ENCODE data around the gene UMAD1. TPM values are rescaled to one million over a fixed set of nuclear protein-coding genes. Genes with fewer than 3 reads are reported as not detected.
"Not testable (repeated sequence)": the region's sequence is repeated elsewhere in the genome, so short reads cannot be mapped to it uniquely, and the experiment has no call there.

The UMAD1 gene
- total RNA-seq, 1 donor from 2014 or later = 5.3 TPM

DNA sequence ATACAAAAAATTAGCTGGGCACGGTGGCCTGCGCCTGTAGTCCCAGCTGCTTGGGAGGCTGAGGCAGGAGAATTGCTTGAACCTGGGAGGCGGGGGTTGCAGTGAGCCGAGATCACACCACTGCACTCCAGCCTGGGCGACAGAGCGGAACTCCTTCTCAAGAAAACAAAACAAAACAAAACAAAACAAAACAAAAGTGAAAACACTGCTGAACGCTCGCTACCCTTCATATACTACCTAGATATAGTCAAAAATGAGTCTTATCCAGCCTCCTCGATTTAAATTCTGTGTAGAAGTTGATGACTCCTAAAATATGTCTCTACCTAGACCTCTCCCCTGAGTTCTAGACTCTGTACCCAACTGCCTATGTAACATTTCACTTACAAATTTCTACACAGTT, 164.3 kb downstream of the UMAD1 start:
- not testable (repeated sequence) for ATAC-seq

- no peak for ATAC-seq
Observed at GRCh38 chr7:7805511-7806153, 165.1 kb downstream of the UMAD1 start.

GRCh38 chr7:7808156-7808555, 167.6 kb downstream of the UMAD1 start:
- no peak for ATAC-seq

DNA sequence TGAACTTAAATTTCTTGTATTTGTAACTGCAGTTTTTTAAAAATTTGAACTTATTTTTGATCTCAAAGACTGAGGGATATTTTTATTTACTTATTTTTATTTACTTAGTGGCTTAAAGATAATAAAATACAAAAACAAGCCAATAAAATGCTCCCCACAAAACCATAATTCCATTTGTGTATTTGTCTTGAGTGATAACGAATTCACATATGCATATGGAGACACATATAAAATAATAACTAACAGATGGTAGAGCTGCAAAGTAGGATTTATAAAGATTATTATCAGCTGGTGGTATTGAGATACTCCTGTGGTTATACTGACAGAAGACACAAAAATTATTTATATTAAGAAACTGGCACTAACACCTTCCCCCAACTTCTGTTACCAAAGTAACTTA, 168.1 kb downstream of the UMAD1 start:
- no peak for ATAC-seq

DNA sequence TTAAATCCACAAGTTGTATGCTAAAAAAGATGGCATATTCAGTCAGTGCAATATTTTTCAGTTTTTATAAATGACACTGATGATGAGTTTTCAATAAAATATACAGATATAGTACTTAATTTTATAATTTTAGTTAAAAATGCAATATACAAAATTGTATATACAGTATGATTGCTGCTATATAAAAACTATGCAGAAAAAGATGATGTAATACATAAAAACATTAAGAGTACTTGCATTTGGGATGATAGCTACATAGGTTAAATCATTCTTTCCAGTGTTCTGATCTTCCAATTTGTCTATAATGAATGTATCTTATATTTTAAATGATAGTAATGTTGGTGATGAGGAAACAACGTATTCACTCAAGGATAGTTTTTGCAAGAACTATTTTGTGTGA, 169.8 kb downstream of the UMAD1 start:
- no peak for ATAC-seq

- ATAC-seq = no peak
Observed at GRCh38 chr7:7810826-7811225, 170.3 kb downstream of the UMAD1 start.

DNA sequence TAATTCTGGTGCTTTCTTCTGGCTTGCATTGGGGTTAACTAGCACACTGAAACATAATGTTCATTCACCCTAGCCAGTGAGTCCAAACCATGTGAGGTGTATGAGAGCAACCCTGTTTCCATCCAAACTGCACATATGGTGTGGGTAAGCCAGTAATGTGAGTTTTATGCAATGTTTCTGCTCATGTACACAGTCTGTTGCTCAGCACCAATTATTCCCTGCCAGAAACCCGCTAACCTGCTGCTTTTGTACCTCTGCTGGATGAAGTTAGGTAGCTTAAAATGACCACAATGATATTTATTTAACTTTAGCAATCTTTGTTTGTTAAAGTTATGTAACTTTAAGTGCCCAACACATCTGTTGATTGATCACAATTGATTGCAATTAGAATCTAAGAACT, 171.6 kb downstream of the UMAD1 start:
- no peak for ATAC-seq

- no peak for ATAC-seq
Observed at GRCh38 chr7:7815395-7815794, 174.8 kb downstream of the UMAD1 start.

- peak; percentile 23 for ATAC-seq
Observed at GRCh38 chr7:7816084-7816483, 175.5 kb downstream of the UMAD1 start.

DNA sequence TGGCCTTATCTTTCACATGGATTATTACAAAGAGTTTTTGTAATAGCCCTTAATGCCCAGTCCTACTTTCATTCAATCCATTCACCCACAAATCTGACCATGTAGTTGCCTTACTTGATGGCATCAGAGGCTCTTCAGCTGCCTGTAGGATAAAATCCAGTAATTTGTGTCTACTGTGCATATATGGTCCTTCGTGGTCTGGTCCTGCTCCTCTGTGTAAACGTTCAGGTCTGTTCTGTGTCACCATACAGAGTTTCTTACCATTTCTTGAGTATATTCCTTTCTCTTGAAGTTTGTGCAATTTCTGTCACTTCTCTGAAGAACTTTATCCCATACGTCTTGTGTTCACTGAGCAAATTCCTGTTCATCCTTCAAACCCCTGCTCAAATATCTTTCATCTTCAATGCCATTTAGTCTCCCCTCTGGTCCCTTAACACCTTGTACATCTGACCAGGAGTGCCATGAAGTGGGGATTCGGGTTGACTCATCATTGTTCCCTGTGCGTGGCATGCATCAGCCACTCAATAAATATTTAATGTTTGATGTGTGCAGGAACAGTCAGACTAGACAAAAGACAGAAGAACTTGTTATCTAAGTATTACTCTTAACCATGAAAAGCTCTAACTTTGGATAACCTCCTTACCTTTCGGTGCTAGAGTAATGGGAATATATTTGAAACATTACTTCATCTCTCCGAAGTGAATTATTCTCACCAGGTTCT, 176.4 kb downstream of the UMAD1 start:
- no peak for ATAC-seq

DNA sequence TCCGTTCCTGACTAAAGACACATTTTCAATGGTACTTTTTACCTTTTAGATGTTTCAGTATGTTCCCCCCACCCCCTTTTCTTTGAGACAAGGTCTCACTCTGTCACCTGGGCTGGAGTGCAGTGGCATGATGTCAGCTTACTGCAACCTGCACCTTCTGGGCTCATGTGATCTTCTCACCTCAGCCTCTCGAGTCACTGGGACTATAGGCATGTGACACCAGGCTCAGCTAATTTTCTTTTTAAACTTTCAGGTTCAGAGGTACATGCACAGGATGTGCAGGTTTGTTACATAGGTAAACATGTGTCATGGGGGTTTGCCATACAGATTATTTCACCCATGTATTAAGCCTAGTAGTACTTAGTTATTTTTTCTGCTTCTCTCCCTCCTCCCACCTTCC, 177.2 kb downstream of the UMAD1 start:
- ATAC-seq = no peak

GRCh38 chr7:7818179-7818578, 177.6 kb downstream of the UMAD1 start:
- not testable (repeated sequence) for ATAC-seq

DNA sequence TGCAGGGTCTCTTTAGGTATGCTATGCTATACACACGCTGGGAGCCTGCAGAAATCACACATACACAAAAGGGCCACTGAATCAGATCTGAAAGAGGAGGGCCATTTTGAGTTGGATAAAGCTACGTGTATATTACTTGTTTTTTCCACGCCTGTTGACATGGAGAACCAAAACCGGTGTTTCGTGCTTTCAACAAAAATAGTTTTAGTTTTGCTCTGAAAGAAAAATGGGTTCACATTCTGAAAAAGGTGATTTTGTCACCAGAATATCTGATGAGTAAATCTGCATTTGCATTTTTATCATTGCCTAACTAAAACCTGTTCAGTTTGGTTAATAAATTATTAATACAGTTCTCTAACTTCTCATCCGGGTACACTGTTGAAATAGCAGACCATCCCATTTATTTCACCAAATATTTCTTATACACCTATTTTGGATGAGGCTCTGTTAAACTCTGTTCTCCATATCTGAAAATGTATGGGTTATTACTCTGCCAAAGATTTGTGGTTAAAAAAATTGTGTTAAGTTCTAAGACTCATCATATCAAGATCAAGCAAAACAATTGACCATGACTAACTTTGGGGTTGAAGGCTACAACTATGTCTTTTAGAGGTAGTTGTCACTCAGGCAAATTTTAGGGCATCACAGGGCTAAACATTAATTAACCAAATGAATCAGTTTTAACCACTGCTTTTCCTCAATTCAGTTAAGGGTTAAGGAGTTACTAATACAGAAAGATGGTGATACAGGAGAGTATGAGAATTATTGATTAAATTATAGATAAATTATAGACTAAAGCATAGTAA, 179.1 kb downstream of the UMAD1 start:
- no peak for ATAC-seq

DNA sequence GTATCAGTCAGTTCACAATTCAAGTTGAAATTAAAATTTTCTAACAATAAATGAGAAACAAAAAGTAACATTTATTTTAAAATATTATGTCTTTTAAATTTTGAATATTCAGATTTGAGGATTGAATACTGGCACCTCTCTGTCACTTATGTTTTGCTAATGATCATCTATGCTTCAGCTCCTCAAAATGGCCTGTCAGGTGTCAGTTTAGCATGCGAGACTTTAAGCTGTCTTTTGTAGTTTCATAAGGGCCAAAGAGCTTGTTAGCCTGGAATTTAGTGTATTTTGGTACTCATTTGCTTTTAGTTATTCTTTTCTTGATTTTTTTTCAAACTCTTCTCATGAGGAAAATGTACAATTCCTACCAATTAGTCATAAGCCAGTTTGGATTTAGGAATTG, 179.9 kb downstream of the UMAD1 start:
- ATAC-seq = no peak

GRCh38 chr7:7820939-7821338, 180.4 kb downstream of the UMAD1 start:
- no peak for ATAC-seq

- no peak for ATAC-seq
Observed at GRCh38 chr7:7821517-7821916, 181.0 kb downstream of the UMAD1 start.

DNA sequence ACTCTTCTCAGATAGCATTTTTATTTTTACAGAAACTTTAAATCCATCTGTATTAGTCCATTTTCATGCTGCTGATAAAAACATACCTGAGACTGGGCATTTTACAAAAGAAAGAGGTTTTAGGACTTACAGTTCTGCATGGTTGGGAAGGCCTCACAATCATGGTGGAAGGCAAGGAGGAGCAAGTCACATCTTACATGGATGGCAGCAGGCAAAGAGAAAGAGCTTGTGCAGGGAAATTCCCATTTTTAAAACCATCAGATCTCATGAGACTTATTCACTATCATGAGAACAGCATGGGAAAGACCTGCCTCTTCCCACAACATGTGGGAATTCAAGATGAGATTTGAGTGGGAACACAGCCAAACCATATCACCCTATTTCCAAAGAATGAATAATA, 184.7 kb downstream of the UMAD1 start:
- not testable (repeated sequence) for ATAC-seq

- peak; percentile 70 for ATAC-seq
Observed at GRCh38 chr7:7829667-7830066, 189.1 kb downstream of the UMAD1 start.

GRCh38 chr7:7830122-7830878, 189.7 kb downstream of the UMAD1 start:
- no peak for ATAC-seq

GRCh38 chr7:7832518-7832917, 192.0 kb downstream of the UMAD1 start:
- no peak for ATAC-seq

DNA sequence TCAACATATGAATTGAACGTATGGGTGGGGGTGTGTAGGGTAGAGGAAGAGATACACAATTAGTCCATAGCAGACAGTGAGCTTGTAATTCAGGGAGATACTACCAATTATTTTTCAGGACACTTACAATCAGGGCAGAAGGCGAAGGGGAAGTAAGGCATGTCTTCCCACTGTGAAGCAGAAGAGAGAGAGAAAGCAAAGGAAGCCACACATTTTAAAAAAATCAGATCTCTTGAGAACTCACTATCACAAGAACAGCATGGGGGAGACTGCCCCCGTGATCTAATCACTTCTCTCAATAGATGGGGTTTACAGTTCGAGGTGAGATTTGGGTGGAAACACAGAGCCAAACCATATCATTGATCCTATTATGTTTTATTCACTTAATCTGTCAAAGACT, 194.2 kb downstream of the UMAD1 start:
- no peak for ATAC-seq

DNA sequence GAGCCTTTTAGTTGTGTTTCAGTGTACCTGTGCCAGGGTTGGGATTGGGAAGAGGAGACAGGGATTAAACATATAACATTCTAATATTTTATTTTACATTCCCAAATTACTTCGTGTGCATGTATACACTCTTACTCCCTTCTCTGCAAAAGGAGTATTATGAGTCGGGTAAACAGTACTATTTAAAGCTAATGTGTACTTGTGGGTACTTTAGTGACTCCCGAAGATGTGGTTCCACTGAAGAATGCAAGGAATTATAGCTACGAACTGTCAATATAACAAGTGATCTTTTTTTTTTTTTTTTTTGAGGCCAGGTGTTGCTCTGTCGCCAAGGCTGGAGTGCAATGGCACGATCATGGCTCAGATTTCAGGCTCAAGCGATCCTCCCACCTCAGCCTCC, 200.5 kb downstream of the UMAD1 start:
- no peak for ATAC-seq

GRCh38 chr7:7843240-7843639, 202.7 kb downstream of the UMAD1 start:
- ATAC-seq = no peak

All from esophagus mucosa (tissue), 1 donor.